Upper lobe of left lung (tissue), 6 donors: ENCODE results near the gene AKR1C2. TPM values are rescaled to one million over a fixed set of nuclear protein-coding genes. Genes with fewer than 3 reads are reported as not detected.

Experiments used
- ATAC-seq, 2 donors: fragments of 200-7000 bp; cut with Tn5 transposase; one replicate each; pipeline ENCODE4 v1.9.1; 2022; ENCODE audit warnings: mild to moderate bottlenecking in 2 of 2, moderate library complexity in 2 of 2; ENCODE audit not compliant: low FRiP score in 2 of 2
- DNase-seq, 2 donors: peaks; one replicate each; pipeline ENCODE4 v3.0.0-alpha.2; 2019 to 2020
- H3K27ac ChIP-seq, 4 donors: fragments of 200-600 bp; sonication (generic); one replicate each; pipeline ENCODE4 v1.5.1; 2016 to 2019
- H3K27me3 ChIP-seq, 4 donors: fragments of 200-600 bp; sonication (generic); one replicate each; pipeline ENCODE4 v1.5.1; 2017 to 2019
- H3K36me3 ChIP-seq, 4 donors: fragments of 200-600 bp; sonication (generic); one replicate each; pipeline ENCODE4 v1.5.1; 2016 to 2019
- H3K4me1 ChIP-seq, 4 donors: fragments of 200-600 bp; sonication (generic); one replicate each; pipeline ENCODE4 v1.5.1; 2018 to 2019
- H3K4me3 ChIP-seq, 4 donors: fragments of 200-600 bp; sonication (generic); one replicate each; pipeline ENCODE4 v1.5.1; 2017 to 2019; ENCODE audit warnings: mild to moderate bottlenecking in 2 of 4, moderate library complexity in 1 of 4
- H3K9me3 ChIP-seq, 4 donors: fragments of 200-600 bp; sonication (generic); one replicate each; pipeline ENCODE4 v1.5.1; 2018 to 2019
- EP300 ChIP-seq, 4 donors: sonication (generic); formaldehyde crosslinking; IDR thresholded peaks; one replicate each; pipeline ENCODE4 v1.5.1; 2017; ENCODE audit warnings: antibody characterized with exemption in 4 of 4, control low read depth in 2 of 4
- POLR2A ChIP-seq, 4 donors: fragments of 450-650 bp; IDR thresholded peaks; one replicate each; pipeline ENCODE4 v1.5.1; 2016 to 2017; ENCODE audit warnings: antibody characterized with exemption in 4 of 4, mild to moderate bottlenecking in 2 of 4
- POLR2AphosphoS5 ChIP-seq, 2 donors: sonication (generic); formaldehyde crosslinking; IDR thresholded peaks; one replicate each; pipeline ENCODE4 v1.5.1; 2017; ENCODE audit warnings: antibody characterized with exemption in 2 of 2
- WGBS, 2 donors: methylation state at CpG; one replicate each; pipeline ENCODE4 v1.1.5; 2017 to 2018; 5-methylcytosine and 5-hydroxymethylcytosine counted together
- total RNA-seq, 6 donors: library from RNA; depleted of rRNA in 4 of 6; stranded (reverse); fragments of >200 nt in 4 of 6; gene quantifications; one replicate each; pipeline versions ENCODE4 v1.1.0 to v1.2.1, GENCODE V29; 2016 to 2021
- TF ChIP-seq, protein P1 (sequence below), 6 experiments: fragments of 450-650 bp in 4 of 6; fragments of 200-600 bp in 2 of 6; sonication (generic) in 2 of 6; IDR thresholded peaks; one replicate each; pipeline ENCODE4 v1.5.1; 2016 to 2019; ENCODE audit warnings: antibody characterized with exemption in 6 of 6
- donor health status: DM: no; HTN: no; CAD: no; lungs with moderate emphysema.
- donor health status: DM: no; HTN: yes; CAD: no; lungs with severe emphysema.

AKR1C2 gene
- total RNA-seq, 6 donors from 2014 or later = 7.3 to 76.0 (median 28.6) TPM

DNA sequence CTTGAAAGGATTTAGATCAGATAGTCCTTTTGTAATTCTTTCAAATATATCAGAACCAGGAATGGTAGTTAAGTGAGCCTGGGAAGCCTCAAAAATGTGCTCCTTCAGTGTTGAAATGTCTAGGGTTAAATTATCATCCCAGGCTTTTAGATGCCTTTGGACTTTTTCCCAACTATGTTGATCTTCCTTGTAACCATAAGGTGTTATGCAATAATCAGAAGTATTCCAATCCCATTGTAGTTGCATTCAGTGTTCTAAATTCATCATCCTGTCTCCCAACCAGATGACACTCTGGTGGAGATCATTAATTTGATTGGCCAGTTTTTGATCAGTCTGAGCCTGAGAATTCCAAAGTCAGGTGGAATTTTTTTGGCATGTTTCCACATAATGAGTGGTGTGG lies 35.1 kb upstream of the AKR1C2 start:
- no peak for ATAC-seq
- H3K36me3 ChIP-seq = no peaks in the 10 kb centered on the region
- no peak for TF ChIP-seq POLR2AphosphoS5 (IDR thresholded peaks at IDR 0.05)
- TF ChIP-seq EP300 (IDR thresholded peaks at IDR 0.05) = no peak
- no peak for TF ChIP-seq POLR2A (IDR thresholded peaks at IDR 0.05)
- TF ChIP-seq, protein P1, sequence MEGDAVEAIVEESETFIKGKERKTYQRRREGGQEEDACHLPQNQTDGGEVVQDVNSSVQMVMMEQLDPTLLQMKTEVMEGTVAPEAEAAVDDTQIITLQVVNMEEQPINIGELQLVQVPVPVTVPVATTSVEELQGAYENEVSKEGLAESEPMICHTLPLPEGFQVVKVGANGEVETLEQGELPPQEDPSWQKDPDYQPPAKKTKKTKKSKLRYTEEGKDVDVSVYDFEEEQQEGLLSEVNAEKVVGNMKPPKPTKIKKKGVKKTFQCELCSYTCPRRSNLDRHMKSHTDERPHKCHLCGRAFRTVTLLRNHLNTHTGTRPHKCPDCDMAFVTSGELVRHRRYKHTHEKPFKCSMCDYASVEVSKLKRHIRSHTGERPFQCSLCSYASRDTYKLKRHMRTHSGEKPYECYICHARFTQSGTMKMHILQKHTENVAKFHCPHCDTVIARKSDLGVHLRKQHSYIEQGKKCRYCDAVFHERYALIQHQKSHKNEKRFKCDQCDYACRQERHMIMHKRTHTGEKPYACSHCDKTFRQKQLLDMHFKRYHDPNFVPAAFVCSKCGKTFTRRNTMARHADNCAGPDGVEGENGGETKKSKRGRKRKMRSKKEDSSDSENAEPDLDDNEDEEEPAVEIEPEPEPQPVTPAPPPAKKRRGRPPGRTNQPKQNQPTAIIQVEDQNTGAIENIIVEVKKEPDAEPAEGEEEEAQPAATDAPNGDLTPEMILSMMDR (IDR thresholded peaks at IDR 0.05) = no peak

GRCh38 chr10:5038101-5038500 lies 34.4 kb upstream of the AKR1C2 start:
- no peak for DNase-seq
- Histone ChIP-seq H3K4me1 (peaks cover 4 to 16% (median 11%) of the 10 kb centered on the region in 4 donors), H3K27ac (no peak overlapping the region), H3K27me3 (no peaks in the 10 kb centered on the region), H3K36me3 (no peaks in the 10 kb centered on the region), H3K4me3 (no peak overlapping the region), H3K9me3 (peaks cover 5 to 11% (median 11%) of the 10 kb centered on the region in 4 donors)
- WGBS, 2 donors = 73 to 74% methylated on average over 2 of the region's 2 CpGs
- no peak for ATAC-seq
- no peak for TF ChIP-seq EP300 (IDR thresholded peaks at IDR 0.05)
- no peak for TF ChIP-seq POLR2A (IDR thresholded peaks at IDR 0.05)
- TF ChIP-seq, protein P1 (IDR thresholded peaks at IDR 0.05) = no peak
- TF ChIP-seq POLR2AphosphoS5 (IDR thresholded peaks at IDR 0.05) = no peak

More for the DNA sequence above, 35.1 kb upstream of the AKR1C2 start:
- H3K27ac ChIP-seq = no peak overlapping the region
- peaks cover 4 to 18% (median 13%) of the 10 kb centered on the region in 4 donors for H3K4me1 ChIP-seq
- H3K27me3 ChIP-seq = no peaks in the 10 kb centered on the region
- peaks cover 5 to 11% (median 11%) of the 10 kb centered on the region in 4 donors for H3K9me3 ChIP-seq
- no peak overlapping the region for H3K4me3 ChIP-seq
- DNase-seq = no peak

- Histone ChIP-seq H3K27ac (no peak overlapping the region), H3K36me3 (no peaks in the 10 kb centered on the region), H3K9me3 (peaks cover 5 to 16% (median 11%) of the 10 kb centered on the region in 4 donors), H3K4me1 (peaks cover 3 to 7% (median 5%) of the 10 kb centered on the region in 4 donors), H3K27me3 (no peaks in the 10 kb centered on the region), H3K4me3 (no peak overlapping the region)
- no peak for ATAC-seq
- 69 to 72% methylated on average over 2 of the region's 2 CpGs for WGBS, 2 donors
- DNase-seq = no peak
- no peak for TF ChIP-seq POLR2A (IDR thresholded peaks at IDR 0.05)
- TF ChIP-seq, protein P1 (IDR thresholded peaks at IDR 0.05) = no peak
- TF ChIP-seq POLR2AphosphoS5 (IDR thresholded peaks at IDR 0.05) = no peak
Measured at GRCh38 chr10:5036511-5036910, 32.9 kb upstream of the AKR1C2 start.

DNA sequence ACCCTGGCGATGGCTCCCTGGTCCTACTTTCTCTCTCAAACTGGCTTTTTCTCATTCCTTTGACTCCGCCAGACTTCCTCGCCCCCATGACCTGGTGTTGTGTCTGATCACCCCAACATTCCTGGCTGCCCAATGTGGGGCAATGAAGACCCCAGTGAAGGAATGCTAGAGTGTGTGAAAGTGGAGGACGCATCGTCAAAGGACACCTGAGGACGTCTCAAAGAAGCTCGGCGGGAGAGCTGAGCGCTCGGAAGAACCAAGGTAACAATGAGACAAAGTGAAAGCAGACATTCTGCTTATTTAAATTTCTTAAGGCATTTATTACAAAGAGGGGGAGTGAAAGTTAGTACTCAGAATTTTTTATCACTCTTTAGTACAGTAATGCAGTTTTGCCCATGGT lies 31.7 kb upstream of the AKR1C2 start:
- Histone ChIP-seq H3K9me3 (peaks cover 10 to 26% (median 13%) of the 10 kb centered on the region in 4 donors), H3K4me1 (no peaks in the 10 kb centered on the region), H3K4me3 (no peak overlapping the region), H3K36me3 (no peaks in the 10 kb centered on the region), H3K27me3 (no peaks in the 10 kb centered on the region), H3K27ac (no peak overlapping the region)
- TF ChIP-seq POLR2AphosphoS5 (IDR thresholded peaks at IDR 0.05) (no peak), POLR2A (IDR thresholded peaks at IDR 0.05) (no peak)
- TF ChIP-seq, protein P1 (IDR thresholded peaks at IDR 0.05) = no peak
- 94 to 96% methylated on average over 10 of the region's 10 CpGs for WGBS, 2 donors
- ATAC-seq (no peak), DNase-seq (no peak)

GRCh38 chr10:5034588-5034987 lies 30.9 kb upstream of the AKR1C2 start:
- no peak overlapping the region for H3K27ac ChIP-seq
- no peaks in the 10 kb centered on the region for H3K27me3 ChIP-seq
- ATAC-seq = no peak
- no peak overlapping the region for H3K4me3 ChIP-seq
- H3K4me1 ChIP-seq = no peaks in the 10 kb centered on the region
- TF ChIP-seq POLR2A (IDR thresholded peaks at IDR 0.05) (no peak), POLR2AphosphoS5 (IDR thresholded peaks at IDR 0.05) (no peak), EP300 (IDR thresholded peaks at IDR 0.05) (no peak)
- TF ChIP-seq, protein P1 (IDR thresholded peaks at IDR 0.05) = no peak
- H3K36me3 ChIP-seq = no peaks in the 10 kb centered on the region
- DNase-seq = no peak
- H3K9me3 ChIP-seq = peaks cover 10 to 31% (median 14%) of the 10 kb centered on the region in 4 donors
